Fibroblast of lung (primary cell): Measurements from ENCODE around the gene ZFYVE27. TPM values are rescaled to one million over a fixed set of nuclear protein-coding genes. Genes with fewer than 3 reads are reported as not detected.
A peak's percentile ranks its signal among the peaks of the same experiment; 100 is the strongest.
"Not testable (repeated sequence)": the region's sequence is repeated elsewhere in the genome, so short reads cannot be mapped to it uniquely, and the experiment has no call there.

Experiments used
- DNase-seq, 2 donors: peaks; one replicate each; pipeline versions ENCODE4 v3.0.0 to v3.0.0-alpha.2; 2010; ENCODE audit warnings: low read depth in 2 of 2
- H2AFZ ChIP-seq: 2 replicates; pipeline ENCODE4 v1.5.1; 2012; ENCODE audit warnings: low read length, control low read depth, inconsistent platforms
- H3K27ac ChIP-seq: 2 replicates; pipeline ENCODE4 v1.5.1; 2011; ENCODE audit warnings: low read length, control low read depth; ENCODE audit not compliant: insufficient read depth
- H3K27me3 ChIP-seq: 2 replicates; pipeline ENCODE4 v1.5.1; 2011; ENCODE audit warnings: mild to moderate bottlenecking, low read length; ENCODE audit not compliant: control insufficient read depth, insufficient read depth
- H3K36me3 ChIP-seq: 2 replicates; pipeline ENCODE4 v1.5.1; 2011; ENCODE audit warnings: low read length; ENCODE audit not compliant: control insufficient read depth, insufficient read depth
- H3K4me1 ChIP-seq: 2 replicates; pipeline ENCODE4 v1.5.1; 2011; ENCODE audit warnings: low read length; ENCODE audit not compliant: control insufficient read depth, insufficient read depth; ENCODE audit errors: extremely low read depth
- H3K4me2 ChIP-seq: 2 replicates; pipeline ENCODE4 v1.5.1; 2011; ENCODE audit warnings: low read length, control low read depth; ENCODE audit not compliant: insufficient read depth; ENCODE audit errors: extremely low read depth
- H3K4me3 ChIP-seq, 4 experiments: fragments of 200-600 bp in 1 of 4; sonication (generic) in 1 of 4; replicated peaks in 1 of 4; 2 replicates each; pipeline ENCODE4 v1.5.1; 2011 to 2016; ENCODE audit warnings: low read length in 4 of 4, low read depth in 3 of 4, mild to moderate bottlenecking in 3 of 4, control low read depth in 2 of 4, inconsistent platforms in 1 of 4, mixed read lengths in 1 of 4; ENCODE audit not compliant: insufficient read depth in 1 of 4; ENCODE audit errors: control extremely low read depth in 1 of 4
- H3K79me2 ChIP-seq: 2 replicates; pipeline ENCODE4 v1.5.1; 2012; ENCODE audit warnings: mild to moderate bottlenecking, low read length, inconsistent platforms; ENCODE audit not compliant: control insufficient read depth, insufficient read depth
- H3K9ac ChIP-seq: 2 replicates; pipeline ENCODE4 v1.5.1; 2011; ENCODE audit warnings: mild to moderate bottlenecking, low read length, control low read depth; ENCODE audit not compliant: insufficient read depth
- H3K9me3 ChIP-seq: 2 replicates; pipeline ENCODE4 v1.5.1; 2012; ENCODE audit warnings: low read depth, low read length; ENCODE audit not compliant: control insufficient read depth, insufficient read depth
- H4K20me1 ChIP-seq: 2 replicates; pipeline ENCODE4 v1.5.1; 2011; ENCODE audit warnings: low read length; ENCODE audit not compliant: control insufficient read depth, insufficient read depth; ENCODE audit errors: extremely low read depth
- CTCF ChIP-seq, 2 donors: IDR thresholded peaks in 1 of 2; conservative IDR thresholded peaks in 1 of 2; 1 replicate in 1 of 2; 2 replicates in 1 of 2; pipeline ENCODE4 v1.5.1; 2011 to 2012; ENCODE audit warnings: low read length in 2 of 2, control low read depth in 1 of 2, inconsistent platforms in 1 of 2, low read depth in 1 of 2, mild to moderate bottlenecking in 1 of 2
- EZH2 ChIP-seq: IDR thresholded peaks from 2 replicates; pipeline ENCODE4 v1.5.1; 2012; ENCODE audit warnings: low read length, control low read depth, mild to moderate bottlenecking; ENCODE audit errors: missing control alignments
- polyA plus RNA-seq, 2 donors: library from polyadenylated mRNA; depleted of rRNA in 1 of 2; stranded (reverse) in 1 of 2; unstranded in 1 of 2; fragments of >200 nt; gene quantifications; 2 replicates each; pipeline ENCODE4 v1.2.1, GENCODE V29; 2011 to 2012; ENCODE audit warnings: missing spikeins in 1 of 2
- total RNA-seq: library from RNA; depleted of rRNA; stranded (reverse); fragments of >200 nt; gene quantifications from 2 replicates; pipeline ENCODE4 v1.2.1, GENCODE V29; 2014

Gene ZFYVE27
- total and polyA plus RNA-seq, 2 donors (not counting 1 experiment from before 2014, with no cell fraction given): 8.3 to 22.1 TPM

- TF ChIP-seq CTCF (conservative IDR thresholded peaks at IDR 0.05 in 1 of 2, IDR thresholded peaks at IDR 0.05 in 1 of 2; ENCODE audit: low read depth in 1 of 2, low read length in 2 of 2): no peak
- TF ChIP-seq EZH2: no peak
- peak; percentile 96 to 98 for DNase-seq
- Histone ChIP-seq H3K27ac (peak overlapping the region; percentile 93), H4K20me1 (no peaks in the 10 kb centered on the region), H3K9ac (no peak overlapping the region), H3K4me3 (no peak overlapping the region), H3K79me2 (peaks cover 20% of the 10 kb centered on the region), H3K9me3 (no peaks in the 10 kb centered on the region), H3K36me3 (no peaks in the 10 kb centered on the region), H3K4me1 (peaks cover 17% of the 10 kb centered on the region), H3K4me2 (no peak overlapping the region), H2AFZ (peak overlapping the region; percentile 21), H3K27me3 (no peaks in the 10 kb centered on the region)
Observed at GRCh38 chr10:97689559-97690020, 47.3 kb upstream of the ZFYVE27 start.

GRCh38 chr10:97690133-97690532, 46.8 kb upstream of the ZFYVE27 start:
- peaks cover 17% of the 10 kb centered on the region for H3K4me1 ChIP-seq
- no peak for DNase-seq
- H3K9me3 ChIP-seq: no peaks in the 10 kb centered on the region
- H4K20me1 ChIP-seq: no peaks in the 10 kb centered on the region
- peaks cover 15% of the 10 kb centered on the region for H3K79me2 ChIP-seq
- H3K27me3 ChIP-seq: no peaks in the 10 kb centered on the region
- no peak overlapping the region for H2AFZ ChIP-seq
- H3K4me2 ChIP-seq: no peak overlapping the region
- H3K36me3 ChIP-seq: no peaks in the 10 kb centered on the region
- peak overlapping the region; percentile 93 for H3K27ac ChIP-seq
- TF ChIP-seq CTCF (conservative IDR thresholded peaks at IDR 0.05 in 1 of 2, IDR thresholded peaks at IDR 0.05 in 1 of 2; ENCODE audit: low read depth in 1 of 2, low read length in 2 of 2): no peak
- H3K4me3 ChIP-seq: no peak overlapping the region
- H3K9ac ChIP-seq: no peak overlapping the region

GRCh38 chr10:97698072-97698655, 38.8 kb upstream of the ZFYVE27 start:
- H3K27me3 ChIP-seq, H3K36me3 ChIP-seq, DNase-seq, H3K9ac ChIP-seq, H2AFZ ChIP-seq, H3K9me3 ChIP-seq, H4K20me1 ChIP-seq, H3K4me1 ChIP-seq, H3K4me3 ChIP-seq, H3K4me2 ChIP-seq, H3K27ac ChIP-seq, H3K79me2 ChIP-seq: not testable (repeated sequence)
